OCI-LY3 (cell line): ENCODE data around the gene TLDC2.

Experiments
- H2AFZ ChIP-seq: fragments of 200-600, 300-600 bp; shearing (Covaris generic); 2 replicates; pipeline ENCODE4 v1.6.0; 2014; ENCODE audit warnings: antibody characterized with exemption, low read depth, low read length
- H3K27ac ChIP-seq: fragments of 200-600, 300-600 bp; sonication (generic); 2 replicates; pipeline ENCODE4 v1.5.1; 2014; ENCODE audit warnings: mild to moderate bottlenecking, low read length, moderate library complexity, mixed read lengths
- H3K27me3 ChIP-seq: fragments of 200-600, 300-600 bp; sonication (generic); 2 replicates; pipeline ENCODE4 v1.6.1; 2014; ENCODE audit warnings: low read depth, low read length, mixed read lengths
- H3K36me3 ChIP-seq: fragments of 200-600, 300-600 bp; sonication (generic); replicated peaks from 2 replicates; pipeline ENCODE3; 2014; ENCODE audit warnings: low read depth, low read length, mixed read lengths
- H3K4me1 ChIP-seq: fragments of 300-600, 200-600 bp; sonication (generic); 2 replicates; pipeline ENCODE4 v1.6.1; 2014; ENCODE audit warnings: low read length, mixed read lengths
- H3K4me2 ChIP-seq: fragments of 200-600, 300-600 bp; sonication (generic); 2 replicates; pipeline ENCODE4 v1.6.1; 2014; ENCODE audit warnings: low read length, mixed read lengths
- H3K4me3 ChIP-seq: fragments of 300-600, 200-600 bp; sonication (generic); 2 replicates; pipeline ENCODE4 v1.5.1; 2014; ENCODE audit warnings: antibody characterized with exemption, mild to moderate bottlenecking, low read length, moderate library complexity
- H3K79me2 ChIP-seq: fragments of 300-600, 200-600 bp; shearing (Covaris generic); 2 replicates; pipeline ENCODE4 v1.6.1; 2014; ENCODE audit warnings: mild to moderate bottlenecking, low read length, mixed read lengths
- H3K9ac ChIP-seq: fragments of 300-600, 200-600 bp; shearing (Covaris generic); 2 replicates; pipeline ENCODE4 v1.6.0; 2014; ENCODE audit warnings: mild to moderate bottlenecking, low read length, moderate library complexity
- H3K9me3 ChIP-seq: fragments of 200-600, 300-600 bp; shearing (Covaris generic); 2 replicates; pipeline ENCODE4 v1.6.1; 2014; ENCODE audit warnings: low read length, mixed read lengths; ENCODE audit not compliant: insufficient read depth
- H4K20me1 ChIP-seq: fragments of 200-600, 300-600 bp; sonication (generic); 2 replicates; pipeline ENCODE4 v1.6.1; 2016; ENCODE audit warnings: low read length, mixed read lengths; ENCODE audit not compliant: insufficient read depth
- CTCF ChIP-seq: fragments of 200-600, 300-600 bp; sonication (generic); IDR thresholded peaks from 2 replicates; pipeline ENCODE4 v1.5.1; 2014; ENCODE audit warnings: antibody characterized with exemption, low read length, low read depth
- EZH2phosphoT487 ChIP-seq: fragments of 200-600 bp; shearing (Covaris generic); IDR thresholded peaks from 2 replicates; pipeline ENCODE4 v1.6.1; 2018; ENCODE audit warnings: antibody characterized with exemption, mixed run types, low read depth

TLDC2 gene

GRCh38 chr20:36924167-36925045 lies 48.5 kb downstream of the TLDC2 start:
- no peak overlapping the region for H3K9ac ChIP-seq
- no peaks in the 10 kb centered on the region for H3K79me2 ChIP-seq
- H3K27me3 ChIP-seq, result no peaks in the 10 kb centered on the region
- no peaks in the 10 kb centered on the region for H3K9me3 ChIP-seq
- TF ChIP-seq EZH2phosphoT487, result no peak
- TF ChIP-seq CTCF, result no peak
- H3K4me1 ChIP-seq, result peaks cover 5% of the 10 kb centered on the region; the same call in 1 of the 2 replicates
- no peak overlapping the region for H3K27ac ChIP-seq
- H2AFZ ChIP-seq, result no peak overlapping the region
- no peak overlapping the region for H3K4me3 ChIP-seq
- no peak overlapping the region for H3K4me2 ChIP-seq
- H3K36me3 ChIP-seq, result peaks cover 14% of the 10 kb centered on the region
- H4K20me1 ChIP-seq, result no peaks in the 10 kb centered on the region

GRCh38 chr20:36925234-36925633 lies 49.3 kb downstream of the TLDC2 start:
- Histone ChIP-seq H3K4me2 (no peak overlapping the region), H3K9me3 (no peaks in the 10 kb centered on the region), H3K9ac (no peak overlapping the region), H3K27me3 (no peaks in the 10 kb centered on the region), H3K79me2 (no peaks in the 10 kb centered on the region), H3K27ac (no peak overlapping the region), H3K4me3 (no peak overlapping the region), H2AFZ (no peak overlapping the region), H4K20me1 (no peaks in the 10 kb centered on the region), H3K4me1 (peaks cover 5% of the 10 kb centered on the region; the same call in 1 of the 2 replicates), H3K36me3 (peaks cover 14% of the 10 kb centered on the region)
- TF ChIP-seq EZH2phosphoT487, result no peak
- no peak for TF ChIP-seq CTCF

- no peak overlapping the region for H3K4me3 ChIP-seq
- H3K27ac ChIP-seq, result no peak overlapping the region
- no peak overlapping the region for H3K4me2 ChIP-seq
- H3K4me1 ChIP-seq, result peaks cover 5% of the 10 kb centered on the region; the same call in 1 of the 2 replicates
- no peak overlapping the region for H2AFZ ChIP-seq
- no peak overlapping the region for H3K9ac ChIP-seq
- no peaks in the 10 kb centered on the region for H4K20me1 ChIP-seq
- H3K9me3 ChIP-seq, result no peaks in the 10 kb centered on the region
- peaks cover 14% of the 10 kb centered on the region for H3K36me3 ChIP-seq
- no peaks in the 10 kb centered on the region for H3K27me3 ChIP-seq
- H3K79me2 ChIP-seq, result no peaks in the 10 kb centered on the region
- no peak for TF ChIP-seq EZH2phosphoT487
- no peak for TF ChIP-seq CTCF
Observed at GRCh38 chr20:36926653-36927200, 50.8 kb downstream of the TLDC2 start.

- H3K4me1 ChIP-seq, result peaks cover 5% of the 10 kb centered on the region; the same call in 1 of the 2 replicates
- H3K27me3 ChIP-seq, result no peaks in the 10 kb centered on the region
- H3K79me2 ChIP-seq, result no peaks in the 10 kb centered on the region
- no peak overlapping the region for H3K9ac ChIP-seq
- no peak overlapping the region for H3K27ac ChIP-seq
- no peak for TF ChIP-seq CTCF
- no peak overlapping the region for H2AFZ ChIP-seq
- no peak overlapping the region for H3K4me2 ChIP-seq
- H3K4me3 ChIP-seq, result no peak overlapping the region
- H3K36me3 ChIP-seq, result peaks cover 14% of the 10 kb centered on the region
- no peaks in the 10 kb centered on the region for H3K9me3 ChIP-seq
- H4K20me1 ChIP-seq, result no peaks in the 10 kb centered on the region
Observed at GRCh38 chr20:36927704-36928103, 51.8 kb downstream of the TLDC2 start.
